Amygdala (tissue), 56 donors: ENCODE data around the gene PLEKHF1.
A peak's percentile ranks its signal among the peaks of the same experiment; 100 is the strongest.
"Not testable (repeated sequence)": the region's sequence is repeated elsewhere in the genome, so short reads cannot be mapped to it uniquely, and the experiment has no call there.

Experiments
- DNase-seq, 56 donors: peaks; one replicate each; lab custom pipeline; 2025; lab: John Stamatoyannopoulos, UW

Gene PLEKHF1

DNA sequence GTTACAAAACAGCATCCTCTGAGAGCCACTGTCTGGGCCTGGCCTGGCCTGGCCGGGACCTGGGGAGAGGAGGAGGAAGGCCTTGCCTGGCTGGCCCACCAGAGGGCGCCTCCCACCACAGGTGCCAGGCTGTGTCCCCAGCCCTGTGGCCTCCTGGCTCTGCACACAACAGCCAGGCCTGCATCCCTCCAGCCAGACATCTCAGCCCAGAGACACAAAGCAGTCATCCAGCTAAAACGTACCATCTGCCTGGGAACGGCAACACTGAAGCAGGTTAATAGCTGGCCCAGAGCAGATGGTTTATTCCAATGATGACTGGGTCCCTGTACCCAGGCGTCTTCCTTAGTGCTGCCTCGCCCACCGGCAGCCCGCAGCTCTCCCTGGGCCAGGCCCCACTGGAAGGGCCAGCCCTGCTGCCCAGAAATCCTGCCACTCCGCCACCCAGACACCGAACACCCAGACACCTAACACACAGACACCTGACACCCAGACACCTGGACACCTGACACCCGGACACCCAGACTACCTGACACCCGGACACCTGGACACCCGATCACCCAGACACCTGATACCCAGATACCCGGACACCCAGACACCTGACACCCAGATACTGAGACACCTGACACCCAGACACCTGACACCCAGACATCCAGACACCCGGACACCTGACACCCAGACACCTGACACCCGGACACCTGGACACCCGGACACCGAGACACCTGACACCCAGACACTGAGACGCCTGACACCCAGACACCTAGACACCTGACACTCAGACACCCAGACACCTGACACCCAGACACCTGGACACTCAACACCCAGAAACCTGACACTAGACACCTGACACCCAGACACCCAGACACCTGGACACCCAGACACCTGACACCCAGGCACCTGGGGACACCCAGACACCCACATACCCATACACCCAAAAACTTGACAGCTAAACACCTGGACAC lies 29.7 kb downstream of the PLEKHF1 start:
- peak in 53 of 56 donors; percentile 32 to 93 (median 76) for DNase-seq

- no peak for DNase-seq
Measured at GRCh38 chr19:29695765-29696564, 30.7 kb downstream of the PLEKHF1 start.

- no peak for DNase-seq
Measured at GRCh38 chr19:29696565-29696846, 31.2 kb downstream of the PLEKHF1 start.

DNA sequence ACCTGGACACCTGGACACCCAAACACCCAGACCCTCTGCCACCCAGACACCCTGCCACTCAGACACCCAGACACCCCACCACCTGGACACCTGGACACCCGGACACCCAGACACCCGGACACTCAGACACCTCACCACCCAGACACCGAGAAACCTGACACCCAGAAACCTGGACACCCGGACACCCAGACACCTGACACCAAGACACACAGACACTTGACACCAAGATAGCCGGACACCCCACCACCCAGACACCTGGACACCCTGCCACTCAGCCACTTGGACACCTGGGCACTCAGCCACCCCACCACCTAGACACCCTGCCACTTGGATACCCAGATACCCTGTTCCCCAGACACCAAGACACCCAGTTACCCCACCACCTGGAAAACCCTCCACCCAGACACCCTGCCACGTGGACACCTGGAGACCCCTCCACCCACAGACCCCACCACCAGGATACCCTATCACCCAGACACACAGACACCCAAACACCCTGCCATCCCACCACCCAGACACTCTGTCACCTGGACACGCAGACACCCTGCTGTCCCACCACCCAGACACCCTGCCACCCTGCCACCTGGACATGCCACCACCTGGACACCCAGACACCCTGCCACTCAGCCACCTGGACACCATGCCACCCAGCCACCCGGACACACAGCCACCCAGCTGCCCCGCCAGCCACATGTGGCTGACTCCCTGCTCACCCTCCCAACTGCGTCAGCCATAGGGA lies 32.4 kb downstream of the PLEKHF1 start:
- no peak for DNase-seq

GRCh38 chr19:29699861-29700260 lies 34.6 kb downstream of the PLEKHF1 start:
- no peak for DNase-seq

DNA sequence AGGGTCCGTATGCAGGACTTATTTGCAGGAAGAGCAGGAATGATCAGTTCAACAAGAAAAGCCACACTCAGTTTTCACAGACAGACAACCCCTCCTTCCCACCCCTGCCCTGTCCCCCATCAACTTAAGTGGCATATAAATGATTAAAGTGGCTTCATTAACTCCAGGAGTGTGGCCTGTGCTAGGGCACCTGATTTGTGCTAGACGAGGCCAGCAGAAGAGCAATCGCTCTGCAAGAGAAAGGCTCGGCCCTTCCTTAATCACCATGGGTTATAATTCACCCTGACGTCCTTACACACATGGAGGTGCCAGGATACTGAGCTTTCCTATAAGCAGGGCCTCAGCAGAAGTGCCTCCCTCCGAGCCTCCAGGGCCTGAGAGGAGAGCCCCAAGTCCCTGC lies 35.2 kb downstream of the PLEKHF1 start:
- no peak for DNase-seq

- peak in 2 of 56 donors; percentile 19 to 20 for DNase-seq
Measured at GRCh38 chr19:29702161-29702962, 37.1 kb downstream of the PLEKHF1 start.

- DNase-seq: no peak
Measured at GRCh38 chr19:29702963-29703320, 37.7 kb downstream of the PLEKHF1 start.

GRCh38 chr19:29704562-29705558 lies 39.6 kb downstream of the PLEKHF1 start:
- DNase-seq: no peak

DNA sequence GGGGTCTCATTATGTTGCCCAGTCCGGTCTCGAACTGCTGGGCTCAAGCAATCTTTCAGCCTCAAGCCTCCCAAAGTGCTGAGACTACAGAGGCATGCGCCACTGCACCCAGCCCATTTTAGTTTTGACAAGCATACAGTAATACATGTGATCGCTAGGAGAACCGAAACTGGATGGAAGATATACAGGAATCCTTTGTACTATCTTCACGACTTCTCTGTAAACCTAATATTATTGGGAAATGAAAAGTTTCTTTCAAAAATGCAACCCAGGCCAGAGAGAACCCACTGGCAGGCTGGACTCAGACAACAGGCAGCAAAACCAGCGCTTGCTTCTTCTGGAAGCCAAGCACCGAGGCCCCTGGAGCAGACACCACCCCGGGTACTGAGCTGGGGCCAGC lies 40.4 kb downstream of the PLEKHF1 start:
- no peak for DNase-seq

DNA sequence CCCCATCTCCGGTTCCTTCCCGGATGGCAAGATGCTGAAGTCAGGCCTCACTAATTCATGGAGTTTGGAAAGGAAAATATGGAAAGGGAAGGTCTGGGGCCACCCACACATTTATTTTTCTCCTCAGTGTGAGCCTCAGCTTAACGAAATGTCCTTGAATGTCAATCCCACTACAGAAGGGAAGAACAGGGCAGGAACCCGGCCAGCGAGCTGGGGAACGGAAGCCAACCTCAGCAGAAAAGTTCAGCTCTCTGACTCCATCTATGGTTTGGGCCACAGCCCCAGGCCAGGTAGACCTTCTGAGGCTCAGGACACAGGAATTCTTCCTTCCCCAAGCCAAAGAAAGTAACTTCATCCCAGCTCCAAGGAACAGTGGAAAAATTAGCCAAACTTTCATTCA lies 41.4 kb downstream of the PLEKHF1 start:
- DNase-seq: no peak

DNA sequence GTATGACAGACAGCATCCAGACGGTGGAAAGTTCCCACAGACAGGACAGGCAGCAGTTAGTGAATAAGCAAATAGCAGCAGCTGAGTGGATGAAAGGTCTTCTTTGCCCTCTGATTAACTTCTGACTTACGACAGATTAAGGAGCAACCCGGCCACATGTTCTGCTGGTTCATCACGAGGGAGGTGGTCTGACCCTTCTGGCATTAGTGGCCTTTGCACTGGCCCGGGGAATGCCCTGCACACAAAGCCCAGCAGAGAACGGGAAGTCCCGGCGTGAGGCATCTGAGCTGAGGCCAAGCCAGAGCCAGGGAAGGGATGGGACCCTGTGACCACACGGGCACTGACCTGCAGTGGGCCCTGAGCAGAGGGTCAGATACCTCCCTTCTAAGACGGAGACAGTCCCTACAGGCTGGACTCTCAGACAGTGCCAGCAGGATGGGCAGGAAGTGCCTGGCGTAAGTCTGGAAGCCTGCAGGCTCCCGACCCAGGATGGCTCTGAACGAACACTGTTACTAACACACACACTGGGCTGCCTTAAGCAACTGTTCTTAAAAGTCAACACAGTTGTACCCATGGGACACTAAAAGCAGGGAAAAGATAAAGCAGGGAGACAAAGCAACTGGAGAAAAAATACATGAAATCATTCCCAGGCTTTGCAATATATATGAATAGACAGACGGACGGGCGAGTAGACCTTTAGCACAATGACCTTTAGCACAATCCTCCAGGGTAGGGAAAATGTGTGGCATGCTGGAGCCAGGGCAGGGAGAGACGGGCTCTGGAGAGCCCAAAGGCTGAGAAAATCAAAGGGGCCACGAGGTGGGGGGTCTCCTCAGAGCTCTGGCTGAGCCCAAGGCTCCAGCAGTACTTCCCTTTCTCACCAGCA lies 43.5 kb downstream of the PLEKHF1 start:
- DNase-seq: no peak

DNA sequence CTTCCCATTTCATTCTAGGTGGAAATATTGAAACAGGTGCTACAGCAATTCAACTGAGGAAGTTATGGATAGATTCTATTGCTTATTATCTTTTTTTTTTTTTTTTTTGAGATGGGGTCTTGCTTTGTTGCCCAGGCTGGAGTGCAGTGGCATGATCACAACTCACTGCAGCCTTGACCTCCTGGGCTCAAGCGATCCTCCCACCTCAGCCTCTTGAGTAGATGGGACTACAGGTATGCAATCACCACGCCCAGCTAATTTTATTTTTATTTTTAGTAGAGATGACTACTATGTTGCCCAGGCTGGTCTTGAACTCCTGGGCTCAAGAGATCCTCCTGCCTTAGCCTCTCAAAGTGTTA lies 44.2 kb downstream of the PLEKHF1 start:
- not testable (repeated sequence) for DNase-seq

- no peak for DNase-seq
Measured at GRCh38 chr19:29711584-29712132, 46.4 kb downstream of the PLEKHF1 start.

GRCh38 chr19:29712744-29713516 lies 47.7 kb downstream of the PLEKHF1 start:
- no peak for DNase-seq

DNA sequence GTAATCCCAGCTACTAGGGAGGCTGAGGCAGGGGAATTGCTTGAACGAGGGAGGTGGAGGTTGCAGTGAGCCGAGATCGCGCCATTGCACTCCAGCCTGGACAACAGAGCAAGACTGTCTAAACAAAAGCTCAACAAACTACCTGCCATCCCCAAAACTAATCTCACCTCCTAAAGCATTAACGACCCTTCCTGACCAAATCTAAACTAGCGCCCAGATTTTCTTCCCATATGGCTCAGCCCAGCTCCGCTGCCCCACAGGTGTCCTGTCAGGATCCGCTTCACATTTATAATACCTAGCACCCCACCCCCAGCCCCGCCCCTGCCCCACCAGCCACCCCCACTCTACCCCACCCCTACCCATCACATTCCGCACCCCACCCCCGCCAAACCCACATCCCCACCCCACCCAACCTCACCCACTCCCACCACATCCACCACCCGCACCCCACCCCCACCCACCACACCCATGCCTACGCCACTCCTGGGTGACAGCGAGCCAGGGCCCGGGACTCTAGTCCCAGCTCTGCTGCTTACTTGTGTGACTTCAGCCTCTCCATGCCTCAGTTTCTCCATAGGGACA lies 49.2 kb downstream of the PLEKHF1 start:
- DNase-seq: peak in 1 of 56 donors; percentile 57
